CD4-positive, alpha-beta T cell (primary cell): ENCODE data around the gene IGF2BP2. TPM values are rescaled to one million over a fixed set of nuclear protein-coding genes. Genes with fewer than 3 reads are reported as not detected.

Experiments used
- ATAC-seq: fragments of 200-7000 bp; cut with Tn5 transposase; one replicate; pipeline ENCODE4 v1.10.0; 2022; ENCODE audit warnings: mild to moderate bottlenecking; ENCODE audit not compliant: poor library complexity
- CTCF ChIA-PET: fragments of 350-600 bp; sonication (Branson Sonifier 250); formaldehyde crosslinking; loops from one replicate; lab custom pipeline; 2021; ENCODE audit warnings: antibody characterized with exemption, inconsistent platforms; lab: Charles Lee
- POLR2A ChIA-PET: fragments of 350-600 bp; sonication (Branson Sonifier 250); formaldehyde crosslinking; loops from one replicate; lab custom pipeline; 2021; ENCODE audit warnings: antibody characterized with exemption, inconsistent platforms; lab: Charles Lee
- DNase-seq, 14 experiments: peaks; one replicate each; pipeline ENCODE4 v3.0.0-alpha.2; 2013 to 2020; ENCODE audit warnings: mixed read lengths in 2 of 14
- H3K27ac ChIP-seq, 2 donors: one replicate each; pipeline versions ENCODE4 v1.5.1 to v1.7.0; 2013; ENCODE audit warnings: low read length in 2 of 2, low read depth in 1 of 2, mild to moderate bottlenecking in 1 of 2
- H3K27me3 ChIP-seq, 2 experiments: 1 replicate in 1 of 2; 2 replicates in 1 of 2; pipeline versions ENCODE4 v1.6.1 to v1.7.0; 2013; ENCODE audit warnings: low read length in 2 of 2, control low read depth in 1 of 2, mild to moderate bottlenecking in 1 of 2, moderate library complexity in 1 of 2; ENCODE audit not compliant: insufficient read depth in 2 of 2, control insufficient read depth in 1 of 2
- H3K36me3 ChIP-seq: one replicate; pipeline ENCODE4 v1.6.1; 2013; ENCODE audit warnings: low read length, control low read depth; ENCODE audit not compliant: insufficient read depth
- H3K4me1 ChIP-seq: one replicate; pipeline ENCODE4 v1.6.1; 2013; ENCODE audit warnings: low read length, control low read depth; ENCODE audit not compliant: insufficient read depth
- H3K4me3 ChIP-seq: one replicate; pipeline ENCODE4 v1.5.1; 2013; ENCODE audit warnings: mild to moderate bottlenecking, low read length, moderate library complexity
- H3K9me3 ChIP-seq, 2 experiments: 1 replicate in 1 of 2; 2 replicates in 1 of 2; pipeline versions ENCODE4 v1.6.1 to v1.7.0; 2013; ENCODE audit warnings: low read length in 2 of 2, mild to moderate bottlenecking in 2 of 2, control low read depth in 1 of 2, moderate library complexity in 1 of 2; ENCODE audit not compliant: control insufficient read depth in 1 of 2, insufficient read depth in 1 of 2
- H3K27ac Mint-ChIP-seq: one replicate; pipeline ENCODE4 v1.8.0; 2020; ENCODE audit warnings: mixed read lengths
- H3K27me3 Mint-ChIP-seq: one replicate; pipeline ENCODE4 v1.8.0; 2021; ENCODE audit warnings: mixed read lengths
- H3K36me3 Mint-ChIP-seq: one replicate; pipeline ENCODE4 v1.8.0; 2021; ENCODE audit warnings: low read depth, mixed read lengths
- H3K4me1 Mint-ChIP-seq: one replicate; pipeline ENCODE4 v1.8.0; 2021; ENCODE audit warnings: low read depth, mixed read lengths
- H3K4me3 Mint-ChIP-seq: one replicate; pipeline ENCODE4 v1.8.0; 2020; ENCODE audit warnings: mild to moderate bottlenecking, mixed read lengths
- H3K9me3 Mint-ChIP-seq: one replicate; pipeline ENCODE4 v1.8.0; 2020; ENCODE audit warnings: mixed read lengths
- CTCF ChIP-seq: fragments of 200-600 bp; IDR thresholded peaks from one replicate; pipeline ENCODE4 v1.8.0; 2022; ENCODE audit warnings: antibody characterized with exemption, mild to moderate bottlenecking
- intact Hi-C, 2 experiments: fragments of 100-400 bp; cut with DNase I in 1 of 2; cut with micrococcal nuclease in 1 of 2; formaldehyde crosslinking; loops; one replicate each; pipeline versions ENCODE4 v1.15.1 to v1.9.0; 2023 to 2025; cut with DNase I, micrococcal nuclease
- total RNA-seq, 174 experiments: library from RNA in 2 of 174; stranded (reverse) in 2 of 174; gene quantifications; one replicate each; pipeline ENCODE4 v1.2.3 and lab custom pipeline; 2021 to 2026

The IGF2BP2 gene
- total RNA-seq, 2 experiments from 2014 or later, result 0.25 to 0.50 TPM

GRCh38 chr3:185733980-185734724, 90.7 kb downstream of the IGF2BP2 start:
- no peak for TF ChIP-seq CTCF
- Histone ChIP-seq H3K4me3 (no peak overlapping the region), H3K4me1 (no peaks in the 10 kb centered on the region), H3K27me3 (peaks cover 0 to 2% of the 10 kb centered on the region in 2 experiments), H3K27ac (no peak overlapping the region), H3K36me3 (no peaks in the 10 kb centered on the region), H3K9me3 (no peaks in the 10 kb centered on the region)
- ATAC-seq (no peak), DNase-seq (peak in 2 of 14 experiments; percentile 14 to 24)
- ChIA-PET POLR2A (no interaction called here), CTCF (interaction anchor here (1.8 kb wide), 1 partner anchor 12 kb away, joined by 3 read pairs; no protein-coding TSS in a partner anchor)
- Mint-ChIP-seq H3K36me3 (no peaks in the 10 kb centered on the region), H3K9me3 (no peaks in the 10 kb centered on the region), H3K27me3 (peaks cover 15% of the 10 kb centered on the region), H3K4me3 (no peak overlapping the region), H3K4me1 (no peaks in the 10 kb centered on the region), H3K27ac (no peak overlapping the region)
- intact Hi-C loops, result no loop called here

DNA sequence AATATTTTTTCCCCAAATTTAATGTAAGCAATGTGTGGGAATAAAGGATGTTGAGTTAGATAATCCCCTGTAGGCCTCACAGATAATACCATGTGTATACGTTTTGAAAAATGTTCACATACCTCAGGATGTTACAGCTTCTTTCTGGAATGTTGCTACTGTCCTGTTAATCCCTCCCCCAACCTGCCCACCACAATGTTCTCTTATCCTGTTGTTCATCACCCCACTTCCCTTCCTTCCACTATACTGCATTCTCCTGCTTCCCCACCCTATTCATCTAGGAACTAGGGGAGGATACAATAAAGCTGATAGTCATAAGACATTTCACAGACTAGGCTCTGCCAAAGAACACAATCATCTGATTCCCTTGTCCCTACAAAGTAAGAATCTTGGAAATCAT, 92.1 kb downstream of the IGF2BP2 start:
- no peaks in the 10 kb centered on the region for H3K36me3 Mint-ChIP-seq
- Histone ChIP-seq H3K36me3 (no peaks in the 10 kb centered on the region), H3K4me3 (no peak overlapping the region), H3K27ac (no peak overlapping the region), H3K4me1 (no peaks in the 10 kb centered on the region), H3K9me3 (no peaks in the 10 kb centered on the region), H3K27me3 (peaks cover 0 to 2% of the 10 kb centered on the region in 2 experiments)
- no peaks in the 10 kb centered on the region for H3K4me1 Mint-ChIP-seq
- intact Hi-C loops, result no loop called here
- CTCF ChIA-PET, result no interaction called here
- no peak overlapping the region for H3K4me3 Mint-ChIP-seq
- DNase-seq, result no peak
- TF ChIP-seq CTCF, result no peak
- no peaks in the 10 kb centered on the region for H3K9me3 Mint-ChIP-seq
- peaks cover 15% of the 10 kb centered on the region for H3K27me3 Mint-ChIP-seq
- POLR2A ChIA-PET, result no interaction called here
- ATAC-seq, result no peak
- H3K27ac Mint-ChIP-seq, result no peak overlapping the region

- no peaks in the 10 kb centered on the region for H3K36me3 ChIP-seq
- intact Hi-C loops, result no loop called here
- DNase-seq (no peak), ATAC-seq (no peak)
- Mint-ChIP-seq H3K27ac (no peak overlapping the region), H3K27me3 (peaks cover 15% of the 10 kb centered on the region), H3K9me3 (no peaks in the 10 kb centered on the region), H3K4me1 (no peaks in the 10 kb centered on the region), H3K4me3 (no peak overlapping the region), H3K36me3 (no peaks in the 10 kb centered on the region)
- POLR2A ChIA-PET, result no interaction called here
- no peak overlapping the region for H3K27ac ChIP-seq
- peaks cover 0 to 2% of the 10 kb centered on the region in 2 experiments for H3K27me3 ChIP-seq
- no peak for TF ChIP-seq CTCF
- no peaks in the 10 kb centered on the region for H3K9me3 ChIP-seq
- H3K4me3 ChIP-seq, result no peak overlapping the region
- CTCF ChIA-PET, result interaction anchor here (0.6 kb wide), 1 partner anchor 21 kb away, joined by 3 read pairs; no protein-coding TSS in a partner anchor
- H3K4me1 ChIP-seq, result no peaks in the 10 kb centered on the region
These were observed 94.3 kb downstream of the IGF2BP2 start for GRCh38 chr3:185730550-185730949.
